ENCODE data around the gene CDH16. TPM values are rescaled to one million over a fixed set of nuclear protein-coding genes. Genes with fewer than 3 reads are reported as not detected.

Gene CDH16
- total RNA-seq, 1 donor from 2014 or later = 1.8 TPM

GRCh38 chr16:66934138-66934838, 15.6 kb upstream of the CDH16 start, which contains the start of gene CIAO2B:
Gene CIAO2B (minus strand): TSS chr16:66934402. CDS start chr16:66934364, 38 bp downstream.
- peaks cover 15% of the 10 kb centered on the region for H3K36me3 ChIP-seq (ENCODE audit: control insufficient read depth, insufficient read depth, low read length)

GRCh38 chr16:66933776-66934137, 15.1 kb upstream of the CDH16 start:
- H3K27me3 ChIP-seq (ENCODE audit: control insufficient read depth, insufficient read depth, low read length) = no peaks in the 10 kb centered on the region
- no peak for TF ChIP-seq CTCF (IDR thresholded peaks at IDR 0.05; ENCODE audit: insufficient read depth, low read length, severe bottlenecking)
- H3K4me3 ChIP-seq (ENCODE audit: low read depth, low read length) = peak overlapping the region; percentile 95
- FAIRE-seq (no peak), DNase-seq (ENCODE audit: low read depth) (peak; percentile 62)
- H3K36me3 ChIP-seq (ENCODE audit: control insufficient read depth, insufficient read depth, low read length) = peaks cover 12% of the 10 kb centered on the region

More at GRCh38 chr16:66934138-66934838, 15.6 kb upstream of the CDH16 start, which contains the start of gene CIAO2B:
- DNase-seq (ENCODE audit: low read depth) (peak; percentile 56), FAIRE-seq (no peak)
- H3K27me3 ChIP-seq (ENCODE audit: control insufficient read depth, insufficient read depth, low read length) = no peaks in the 10 kb centered on the region
- H3K4me3 ChIP-seq (ENCODE audit: low read depth, low read length) = peak within 1 kb of the TSS; percentile 95
- TF ChIP-seq CTCF (IDR thresholded peaks at IDR 0.05; ENCODE audit: insufficient read depth, low read length, severe bottlenecking) = no peak

GRCh38 chr16:66932076-66932475, 13.4 kb upstream of the CDH16 start:
- Histone ChIP-seq H3K4me3 (ENCODE audit: low read depth, low read length) (no peak overlapping the region), H3K27me3 (ENCODE audit: control insufficient read depth, insufficient read depth, low read length) (no peaks in the 10 kb centered on the region), H3K36me3 (ENCODE audit: control insufficient read depth, insufficient read depth, low read length) (peaks cover 3% of the 10 kb centered on the region)
- no peak for TF ChIP-seq CTCF (IDR thresholded peaks at IDR 0.05; ENCODE audit: insufficient read depth, low read length, severe bottlenecking)
- DNase-seq (ENCODE audit: low read depth) = no peak
- no peak for FAIRE-seq

GRCh38 chr16:66931665-66932064, 13.0 kb upstream of the CDH16 start:
- no peaks in the 10 kb centered on the region for H3K27me3 ChIP-seq (ENCODE audit: control insufficient read depth, insufficient read depth, low read length)
- no peak overlapping the region for H3K4me3 ChIP-seq (ENCODE audit: low read depth, low read length)
- DNase-seq (ENCODE audit: low read depth) = no peak
- FAIRE-seq = no peak
- peaks cover 3% of the 10 kb centered on the region for H3K36me3 ChIP-seq (ENCODE audit: control insufficient read depth, insufficient read depth, low read length)
- TF ChIP-seq CTCF (IDR thresholded peaks at IDR 0.05; ENCODE audit: insufficient read depth, low read length, severe bottlenecking) = no peak

GRCh38 chr16:66930189-66930588, 11.5 kb upstream of the CDH16 start:
- TF ChIP-seq CTCF (IDR thresholded peaks at IDR 0.05; ENCODE audit: insufficient read depth, low read length, severe bottlenecking) = no peak
- no peak for FAIRE-seq
- Histone ChIP-seq H3K4me3 (ENCODE audit: low read depth, low read length) (no peak overlapping the region), H3K27me3 (ENCODE audit: control insufficient read depth, insufficient read depth, low read length) (no peaks in the 10 kb centered on the region), H3K36me3 (ENCODE audit: control insufficient read depth, insufficient read depth, low read length) (peaks cover 3% of the 10 kb centered on the region)
- peak; percentile 85 for DNase-seq (ENCODE audit: low read depth)

Measured in bronchial epithelial cell (primary cell).